ENCODE results near the gene INSM2.

- no peak for TF ChIP-seq POLR2A (IDR thresholded peaks at IDR 0.05)
- TF ChIP-seq CTCF (IDR thresholded peaks at IDR 0.05 in 4 of 5, conservative IDR thresholded peaks at IDR 0.05 in 1 of 5): no peak
Observed at GRCh38 chr14:35551081-35551480, 17.1 kb downstream of the INSM2 start.

Measured in gastrocnemius medialis (tissue), 4 donors.